ENCODE data around the gene JAGN1. TPM values are rescaled to one million over a fixed set of nuclear protein-coding genes. Genes with fewer than 3 reads are reported as not detected.
A peak's percentile ranks its signal among the peaks of the same experiment; 100 is the strongest.
"Not testable (repeated sequence)": the region's sequence is repeated elsewhere in the genome, so short reads cannot be mapped to it uniquely, and the experiment has no call there.

The JAGN1 gene
- total RNA-seq, 1 experiment from 2014 or later, result 56.5 TPM

GRCh38 chr3:9897408-9898372 lies 7.3 kb downstream of the JAGN1 start:
- DNase-seq (ENCODE audit: low read depth), result peak; percentile 50

- no peak for DNase-seq (ENCODE audit: low read depth)
These were observed 8.2 kb downstream of the JAGN1 start for GRCh38 chr3:9898467-9899241.

- DNase-seq (ENCODE audit: low read depth), result no peak
These were observed 8.9 kb downstream of the JAGN1 start for GRCh38 chr3:9899289-9899791.

GRCh38 chr3:9900965-9901415 lies 10.6 kb downstream of the JAGN1 start:
- not testable (repeated sequence) for DNase-seq (ENCODE audit: low read depth)

- no peak for DNase-seq (ENCODE audit: low read depth)
These were observed 11.6 kb downstream of the JAGN1 start for GRCh38 chr3:9901967-9902366.

- no peak for DNase-seq (ENCODE audit: low read depth)
These were observed 12.2 kb downstream of the JAGN1 start, which contains the start of gene IL17RE for GRCh38 chr3:9902372-9903237. Gene IL17RE (plus strand): TSS chr3:9902848. CDS start chr3:9902933, 85 bp downstream.

- peak; percentile 43 for DNase-seq (ENCODE audit: low read depth)
These were observed 12.8 kb downstream of the JAGN1 start for GRCh38 chr3:9903238-9903624.

- no peak for DNase-seq (ENCODE audit: low read depth)
These were observed 13.5 kb downstream of the JAGN1 start for GRCh38 chr3:9903904-9904303.

- no peak for DNase-seq (ENCODE audit: low read depth)
These were observed 16.1 kb downstream of the JAGN1 start for GRCh38 chr3:9906480-9906879.

- DNase-seq (ENCODE audit: low read depth), result no peak
These were observed 17.9 kb downstream of the JAGN1 start for GRCh38 chr3:9908286-9908685.

- no peak for DNase-seq (ENCODE audit: low read depth)
These were observed 19.0 kb downstream of the JAGN1 start for GRCh38 chr3:9909221-9910013.

GRCh38 chr3:9911863-9912262 lies 21.5 kb downstream of the JAGN1 start:
- DNase-seq (ENCODE audit: low read depth), result no peak

GRCh38 chr3:9912294-9912935 lies 22.0 kb downstream of the JAGN1 start:
- DNase-seq (ENCODE audit: low read depth), result peak; percentile 78

GRCh38 chr3:9913601-9914000 lies 23.2 kb downstream of the JAGN1 start:
- no peak for DNase-seq (ENCODE audit: low read depth)

GRCh38 chr3:9914011-9914410 lies 23.6 kb downstream of the JAGN1 start:
- DNase-seq (ENCODE audit: low read depth), result no peak

GRCh38 chr3:9914559-9915253 lies 24.3 kb downstream of the JAGN1 start:
- DNase-seq (ENCODE audit: low read depth), result no peak

- peak; percentile 65 for DNase-seq (ENCODE audit: low read depth)
These were observed 25.1 kb downstream of the JAGN1 start for GRCh38 chr3:9915254-9916141.

- DNase-seq (ENCODE audit: low read depth), result peak; percentile 59
These were observed 25.9 kb downstream of the JAGN1 start for GRCh38 chr3:9916346-9916733.
